Hepatocyte (in vitro differentiated cells): ENCODE data around the gene CAPN11. TPM values are rescaled to one million over a fixed set of nuclear protein-coding genes. Genes with fewer than 3 reads are reported as not detected.
"Not testable (repeated sequence)": the region's sequence is repeated elsewhere in the genome, so short reads cannot be mapped to it uniquely, and the experiment has no call there.

ENCODE experiments used
- DNase-seq: peaks from one replicate; pipeline ENCODE4 v3.0.0-alpha.2; 2016; ENCODE audit warnings: low spot score
- H2AFZ ChIP-seq: fragments of 200-600 bp; sonication (generic); 2 replicates; pipeline ENCODE4 v1.6.0; 2016; ENCODE audit warnings: antibody characterized with exemption, mild to moderate bottlenecking
- H3K27ac ChIP-seq: fragments of 200-600 bp; sonication (generic); 2 replicates; pipeline ENCODE4 v1.5.1; 2016; ENCODE audit warnings: mild to moderate bottlenecking
- H3K27me3 ChIP-seq: fragments of 200-600 bp; sonication (generic); 2 replicates; pipeline ENCODE4 v1.6.1; 2016
- H3K36me3 ChIP-seq: fragments of 200-600 bp; sonication (generic); replicated peaks from 2 replicates; pipeline ENCODE4 v1.5.1; 2016; ENCODE audit warnings: low read depth; ENCODE audit not compliant: insufficient read depth
- H3K4me1 ChIP-seq: fragments of 200-600 bp; sonication (generic); 2 replicates; pipeline ENCODE4 v1.5.1; 2016; ENCODE audit warnings: mild to moderate bottlenecking, moderate library complexity; ENCODE audit not compliant: insufficient read depth
- H3K4me2 ChIP-seq: fragments of 200-600 bp; sonication (generic); 2 replicates; pipeline ENCODE4 v1.6.0; 2016
- H3K4me3 ChIP-seq: fragments of 200-600 bp; sonication (generic); 2 replicates; pipeline ENCODE4 v1.5.1; 2016; ENCODE audit warnings: mild to moderate bottlenecking
- H3K79me2 ChIP-seq: fragments of 200-600 bp; sonication (generic); 2 replicates; pipeline ENCODE4 v1.6.0; 2017; ENCODE audit warnings: mild to moderate bottlenecking
- H3K9me2 ChIP-seq: fragments of 200-600 bp; sonication (generic); replicated peaks from 2 replicates; pipeline ENCODE4 v1.6.0; 2017; ENCODE audit warnings: mild to moderate bottlenecking; ENCODE audit not compliant: insufficient read depth
- H3K9me3 ChIP-seq: fragments of 200-600 bp; sonication (generic); 2 replicates; pipeline ENCODE4 v1.5.1; 2016; ENCODE audit warnings: low read depth, mild to moderate bottlenecking
- H4K20me1 ChIP-seq: fragments of 200-600 bp; sonication (generic); 2 replicates; pipeline ENCODE4 v1.6.0; 2016; ENCODE audit warnings: mild to moderate bottlenecking; ENCODE audit not compliant: insufficient read depth, poor library complexity, severe bottlenecking
- CTCF ChIP-seq: fragments of 200-600 bp; sonication (generic); IDR thresholded peaks from 2 replicates; pipeline ENCODE4 v1.5.1; 2016; ENCODE audit warnings: antibody characterized with exemption, mild to moderate bottlenecking; ENCODE audit not compliant: poor library complexity
- EZH2 ChIP-seq: fragments of 200-600 bp; sonication (generic); IDR thresholded peaks from 2 replicates; pipeline ENCODE4 v1.6.1; 2016; ENCODE audit warnings: antibody characterized with exemption, mild to moderate bottlenecking, borderline replicate concordance
- EZH2phosphoT487 ChIP-seq: fragments of 200-600 bp; sonication (generic); IDR thresholded peaks from one replicate; pipeline ENCODE4 v1.6.1; 2018; ENCODE audit warnings: antibody characterized with exemption, mild to moderate bottlenecking, low read depth, moderate library complexity; ENCODE audit not compliant: unreplicated experiment, severe bottlenecking
- WGBS: methylation state at CpG from one replicate; pipeline ENCODE4 v1.1.6; 2016; ENCODE audit warnings: low lambda C conversion rate; ENCODE audit errors: missing lambda C conversion rate; 5-methylcytosine and 5-hydroxymethylcytosine counted together
- polyA plus RNA-seq: library from polyadenylated mRNA; unstranded; fragments of >200 nt; fragmentation: Nextera tagmentation; extraction: Ambion mirVana; gene quantifications from 2 replicates; pipeline ENCODE4 v1.2.1, GENCODE V29; 2016
- total RNA-seq: library from RNA; depleted of rRNA; stranded (reverse); fragments of >200 nt; gene quantifications from 2 replicates; pipeline ENCODE4 v1.2.3, GENCODE V29; 2014

Gene CAPN11
- total and polyA plus RNA-seq, 2 experiments from 2014 or later: 0.13 to 0.23 TPM

GRCh38 chr6:44179072-44179536 lies 20.5 kb downstream of the CAPN11 start:
- H3K4me3 ChIP-seq: no peak overlapping the region
- no peak overlapping the region for H2AFZ ChIP-seq
- DNase-seq: no peak
- H3K36me3 ChIP-seq: no peaks in the 10 kb centered on the region
- H3K9me2 ChIP-seq: no peaks in the 10 kb centered on the region
- no peaks in the 10 kb centered on the region for H3K27me3 ChIP-seq
- no peaks in the 10 kb centered on the region for H3K4me1 ChIP-seq
- H3K79me2 ChIP-seq: no peaks in the 10 kb centered on the region
- no peaks in the 10 kb centered on the region for H3K9me3 ChIP-seq
- no peak overlapping the region for H3K4me2 ChIP-seq
- H4K20me1 ChIP-seq: no peaks in the 10 kb centered on the region
- 61% methylated on average over 4 of the region's 4 CpGs for WGBS
- H3K27ac ChIP-seq: no peak overlapping the region
- TF ChIP-seq EZH2: no peak
- no peak for TF ChIP-seq EZH2phosphoT487
- TF ChIP-seq CTCF: no peak

GRCh38 chr6:44179648-44180047 lies 21.0 kb downstream of the CAPN11 start:
- Histone ChIP-seq H3K36me3 (no peaks in the 10 kb centered on the region), H3K27me3 (no peaks in the 10 kb centered on the region), H3K27ac (no peak overlapping the region), H3K79me2 (no peaks in the 10 kb centered on the region), H2AFZ (no peak overlapping the region), H3K9me3 (no peaks in the 10 kb centered on the region), H3K4me2 (no peak overlapping the region), H4K20me1 (no peaks in the 10 kb centered on the region), H3K4me1 (no peaks in the 10 kb centered on the region), H3K4me3 (no peak overlapping the region), H3K9me2 (no peaks in the 10 kb centered on the region)
- TF ChIP-seq EZH2phosphoT487 (no peak), EZH2 (no peak), CTCF (no peak)
- no peak for DNase-seq
- 95% methylated on average over 7 of the region's 7 CpGs for WGBS

- no peaks in the 10 kb centered on the region for H3K9me3 ChIP-seq
- no peaks in the 10 kb centered on the region for H4K20me1 ChIP-seq
- DNase-seq: no peak
- no peaks in the 10 kb centered on the region for H3K36me3 ChIP-seq
- H3K9me2 ChIP-seq: no peaks in the 10 kb centered on the region
- H3K27ac ChIP-seq: no peak overlapping the region
- no peak overlapping the region for H3K4me2 ChIP-seq
- no peak overlapping the region for H3K4me3 ChIP-seq
- H3K27me3 ChIP-seq: no peaks in the 10 kb centered on the region
- WGBS: 89% methylated on average over 3 of the region's 4 CpGs
- no peaks in the 10 kb centered on the region for H3K79me2 ChIP-seq
- H3K4me1 ChIP-seq: no peaks in the 10 kb centered on the region
- no peak overlapping the region for H2AFZ ChIP-seq
- TF ChIP-seq EZH2 (no peak), CTCF (no peak), EZH2phosphoT487 (no peak)
Measured at GRCh38 chr6:44180406-44180805, 21.8 kb downstream of the CAPN11 start.

GRCh38 chr6:44180886-44181285 lies 22.3 kb downstream of the CAPN11 start:
- Histone ChIP-seq H3K79me2 (no peaks in the 10 kb centered on the region), H3K9me3 (no peaks in the 10 kb centered on the region), H3K4me3 (no peak overlapping the region), H4K20me1 (no peaks in the 10 kb centered on the region), H3K4me1 (no peaks in the 10 kb centered on the region), H3K9me2 (no peaks in the 10 kb centered on the region), H3K27ac (no peak overlapping the region), H3K4me2 (no peak overlapping the region), H2AFZ (no peak overlapping the region), H3K36me3 (no peaks in the 10 kb centered on the region), H3K27me3 (no peaks in the 10 kb centered on the region)
- no peak for DNase-seq
- WGBS: 98% methylated on average over 4 of the region's 4 CpGs
- TF ChIP-seq EZH2: no peak
- TF ChIP-seq CTCF: no peak
- no peak for TF ChIP-seq EZH2phosphoT487

- H3K4me3 ChIP-seq, H3K9me2 ChIP-seq, DNase-seq, H3K9me3 ChIP-seq, H3K79me2 ChIP-seq, H2AFZ ChIP-seq, H3K36me3 ChIP-seq, H3K27me3 ChIP-seq, H3K27ac ChIP-seq, H4K20me1 ChIP-seq, H3K4me1 ChIP-seq, H3K4me2 ChIP-seq: not testable (repeated sequence)
Measured at GRCh38 chr6:44181784-44182183, 23.2 kb downstream of the CAPN11 start.
